Lower leg skin (tissue), 4 donors: ENCODE data around the gene FOXP2. TPM values are rescaled to one million over a fixed set of nuclear protein-coding genes. Genes with fewer than 3 reads are reported as not detected.

Source experiments
- DNase-seq, 2 donors: peaks; one replicate each; pipeline ENCODE4 v3.0.0-alpha.2; 2019; ENCODE audit warnings: low spot score in 2 of 2
- H3K4me3 ChIP-seq: fragments of 200-600 bp; sonication (generic); 2 replicates; pipeline ENCODE4 v1.5.1; 2017; ENCODE audit warnings: mild to moderate bottlenecking, low read depth; ENCODE audit not compliant: poor library complexity, severe bottlenecking
- POLR2A ChIP-seq, 2 donors: fragments of 450-650 bp; IDR thresholded peaks; one replicate each; pipeline ENCODE4 v1.6.1; 2016 to 2017; ENCODE audit warnings: antibody characterized with exemption in 2 of 2, mild to moderate bottlenecking in 1 of 2, moderate library complexity in 1 of 2
- WGBS, 2 donors: methylation state at CpG; one replicate each; pipeline ENCODE4 v1.1.5; 2018; 5-methylcytosine and 5-hydroxymethylcytosine counted together
- intact Hi-C: fragments of 100-400 bp; cut with DNase I; formaldehyde crosslinking; loops from one replicate; pipeline ENCODE4 v1.15.0; 2023; ENCODE audit warnings: low total_unique reads
- total RNA-seq, 4 donors: library from RNA; depleted of rRNA; stranded (reverse); fragments of >200 nt; gene quantifications; one replicate each; pipeline ENCODE4 v1.1.0, GENCODE V29; 2016
- TF ChIP-seq, protein P1 (sequence below), 3 donors: fragments of 450-650 bp; IDR thresholded peaks; one replicate each; pipeline ENCODE4 v1.5.1; 2016; ENCODE audit warnings: antibody characterized with exemption in 3 of 3, mild to moderate bottlenecking in 3 of 3, moderate library complexity in 2 of 3

The FOXP2 gene
- total RNA-seq, 4 donors from 2014 or later: 11.9 to 23.6 (median 18.8) TPM

DNA sequence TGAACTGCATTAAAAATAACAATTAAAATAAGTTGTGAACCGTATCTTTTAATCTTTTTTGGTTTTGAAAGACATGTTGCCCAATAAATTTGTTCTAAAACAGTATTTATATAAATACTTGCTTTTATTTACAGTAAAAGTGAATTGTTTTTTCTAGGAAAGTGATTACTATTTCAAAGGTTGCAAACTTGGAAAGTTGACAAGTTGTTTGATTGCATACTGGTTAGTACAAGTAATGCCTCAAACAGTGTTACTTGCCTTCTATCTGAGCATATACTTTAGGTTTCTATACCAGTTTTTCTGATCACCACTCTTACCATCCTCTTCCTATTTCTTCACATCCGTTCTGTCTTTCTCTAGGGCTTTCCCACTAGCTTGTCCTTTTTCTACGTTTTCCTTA lies 212.6 kb downstream of the FOXP2 start:
- intact Hi-C loops: no loop called here
- TF ChIP-seq, protein P1, sequence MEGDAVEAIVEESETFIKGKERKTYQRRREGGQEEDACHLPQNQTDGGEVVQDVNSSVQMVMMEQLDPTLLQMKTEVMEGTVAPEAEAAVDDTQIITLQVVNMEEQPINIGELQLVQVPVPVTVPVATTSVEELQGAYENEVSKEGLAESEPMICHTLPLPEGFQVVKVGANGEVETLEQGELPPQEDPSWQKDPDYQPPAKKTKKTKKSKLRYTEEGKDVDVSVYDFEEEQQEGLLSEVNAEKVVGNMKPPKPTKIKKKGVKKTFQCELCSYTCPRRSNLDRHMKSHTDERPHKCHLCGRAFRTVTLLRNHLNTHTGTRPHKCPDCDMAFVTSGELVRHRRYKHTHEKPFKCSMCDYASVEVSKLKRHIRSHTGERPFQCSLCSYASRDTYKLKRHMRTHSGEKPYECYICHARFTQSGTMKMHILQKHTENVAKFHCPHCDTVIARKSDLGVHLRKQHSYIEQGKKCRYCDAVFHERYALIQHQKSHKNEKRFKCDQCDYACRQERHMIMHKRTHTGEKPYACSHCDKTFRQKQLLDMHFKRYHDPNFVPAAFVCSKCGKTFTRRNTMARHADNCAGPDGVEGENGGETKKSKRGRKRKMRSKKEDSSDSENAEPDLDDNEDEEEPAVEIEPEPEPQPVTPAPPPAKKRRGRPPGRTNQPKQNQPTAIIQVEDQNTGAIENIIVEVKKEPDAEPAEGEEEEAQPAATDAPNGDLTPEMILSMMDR (IDR thresholded peaks at IDR 0.05): no peak
- no peak for TF ChIP-seq POLR2A (IDR thresholded peaks at IDR 0.05)
- DNase-seq: no peak
- 79 to 81% methylated on average over 3 of the region's 3 CpGs for WGBS, 2 donors
- H3K4me3 ChIP-seq: no peak overlapping the region

- no peak overlapping the region for H3K4me3 ChIP-seq
- DNase-seq: no peak
- TF ChIP-seq, protein P1 (IDR thresholded peaks at IDR 0.05): no peak
- no peak for TF ChIP-seq POLR2A (IDR thresholded peaks at IDR 0.05)
- 76 to 78% methylated on average over 2 of the region's 2 CpGs for WGBS, 2 donors
- intact Hi-C loops: no loop called here
Observed at GRCh38 chr7:114628362-114628761, 213.7 kb downstream of the FOXP2 start.

GRCh38 chr7:114629762-114630161 lies 215.1 kb downstream of the FOXP2 start:
- no peak for DNase-seq
- 93 to 94% methylated on average over 3 of the region's 3 CpGs for WGBS, 2 donors
- intact Hi-C loops: no loop called here
- TF ChIP-seq, protein P1 (IDR thresholded peaks at IDR 0.05): no peak
- no peak for TF ChIP-seq POLR2A (IDR thresholded peaks at IDR 0.05)
- no peak overlapping the region for H3K4me3 ChIP-seq

DNA sequence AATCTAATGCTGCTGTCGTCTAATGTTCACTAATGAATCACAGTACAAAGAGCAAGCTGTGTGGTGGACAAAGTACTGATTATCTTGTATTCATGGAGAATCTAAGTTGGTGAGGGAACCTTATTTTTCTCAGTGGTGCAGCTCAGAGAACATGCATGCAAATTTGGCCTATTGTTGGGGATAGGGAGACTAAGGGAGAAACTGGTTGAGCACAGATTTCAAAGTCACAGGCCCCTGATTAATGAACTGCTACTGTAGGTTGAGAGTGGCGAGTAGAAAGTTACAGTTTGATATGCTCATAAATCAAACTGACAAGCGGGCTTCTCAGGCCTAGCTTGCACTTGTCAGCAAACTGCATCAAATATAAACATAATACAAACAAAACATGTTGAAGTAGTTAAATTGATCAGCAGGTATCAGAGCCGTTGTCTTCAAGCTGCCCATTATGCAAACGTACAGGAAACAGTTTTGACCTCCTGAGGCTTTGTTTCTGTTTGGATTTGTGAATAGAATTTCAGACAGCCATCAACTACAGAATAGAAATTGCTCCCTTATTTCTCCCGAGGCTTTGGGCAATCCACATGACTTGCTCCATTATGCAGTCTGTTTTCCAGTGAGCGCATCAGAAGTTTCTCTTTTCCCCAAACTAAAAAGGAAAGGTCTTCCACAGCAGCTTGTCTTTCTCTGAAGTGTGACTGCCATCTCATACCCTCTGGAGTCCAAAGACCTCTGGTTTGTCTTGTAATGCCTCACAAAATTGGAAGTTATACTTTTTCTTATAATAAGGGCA lies 215.8 kb downstream of the FOXP2 start:
- 71 to 72% methylated on average over 7 of the region's 7 CpGs for WGBS, 2 donors
- intact Hi-C loops: no loop called here
- H3K4me3 ChIP-seq: no peak overlapping the region
- no peak for TF ChIP-seq POLR2A (IDR thresholded peaks at IDR 0.05)
- TF ChIP-seq, protein P1 (IDR thresholded peaks at IDR 0.05): no peak
- no peak for DNase-seq

GRCh38 chr7:114631249-114631822 lies 216.7 kb downstream of the FOXP2 start:
- intact Hi-C loops: no loop called here
- no peak for DNase-seq
- no peak overlapping the region for H3K4me3 ChIP-seq
- no peak for TF ChIP-seq POLR2A (IDR thresholded peaks at IDR 0.05)
- TF ChIP-seq, protein P1 (IDR thresholded peaks at IDR 0.05): no peak
- WGBS, 2 donors: 85 to 86% methylated on average over 3 of the region's 3 CpGs
